Suppressor macrophage treated with lipopolysaccharide for 4 hours (primary cell): Measurements from ENCODE around the gene RPL27A.
A peak's percentile ranks its signal among the peaks of the same experiment; 100 is the strongest.
"Not testable (repeated sequence)": the region's sequence is repeated elsewhere in the genome, so short reads cannot be mapped to it uniquely, and the experiment has no call there.

Experiments used
- DNase-seq: peaks from one replicate; pipeline ENCODE4 v3.0.0-alpha.2; 2020

RPL27A gene

GRCh38 chr11:8682303-8683114 lies at the start of gene RPL27A, which contains the start of gene TRIM66:
RPL27A (plus strand) TSS chr11:8682792; CDS start chr11:8682814, 22 bp downstream.
TRIM66 (minus strand) TSS chr11:8682665; CDS start chr11:8672274, 10,391 bp downstream.
- DNase-seq: peak; percentile 99

- no peak for DNase-seq
These were observed 48.1 kb upstream of the RPL27A start for GRCh38 chr11:8634498-8634897.

- no peak for DNase-seq
These were observed 46.5 kb upstream of the RPL27A start for GRCh38 chr11:8636127-8636526.

- DNase-seq: no peak
These were observed 44.3 kb upstream of the RPL27A start for GRCh38 chr11:8638300-8638699.

- no peak for DNase-seq
These were observed 42.9 kb upstream of the RPL27A start for GRCh38 chr11:8639655-8640054.

GRCh38 chr11:8640267-8640906 lies 42.2 kb upstream of the RPL27A start:
- DNase-seq: no peak

- no peak for DNase-seq
These were observed 41.3 kb upstream of the RPL27A start for GRCh38 chr11:8641332-8641731.

GRCh38 chr11:8642196-8642841 lies 40.3 kb upstream of the RPL27A start:
- no peak for DNase-seq

GRCh38 chr11:8646873-8647272 lies 35.7 kb upstream of the RPL27A start:
- DNase-seq: no peak

- no peak for DNase-seq
These were observed 33.2 kb upstream of the RPL27A start for GRCh38 chr11:8649361-8649760.

GRCh38 chr11:8650401-8650990 lies 32.1 kb upstream of the RPL27A start:
- DNase-seq: no peak

- no peak for DNase-seq
These were observed 30.5 kb upstream of the RPL27A start for GRCh38 chr11:8652140-8652539.

GRCh38 chr11:8654503-8654902 lies 28.1 kb upstream of the RPL27A start:
- DNase-seq: no peak

GRCh38 chr11:8656291-8656690 lies 26.3 kb upstream of the RPL27A start:
- no peak for DNase-seq

GRCh38 chr11:8658321-8659057 lies 24.1 kb upstream of the RPL27A start:
- no peak for DNase-seq

- no peak for DNase-seq
These were observed 21.4 kb upstream of the RPL27A start for GRCh38 chr11:8661001-8661795.

- no peak for DNase-seq
These were observed 17.4 kb upstream of the RPL27A start for GRCh38 chr11:8665222-8665621.

- not testable (repeated sequence) for DNase-seq
These were observed 12.5 kb upstream of the RPL27A start for GRCh38 chr11:8670081-8670480.

- DNase-seq: no peak
These were observed 11.4 kb upstream of the RPL27A start for GRCh38 chr11:8671193-8671612.

- DNase-seq: no peak
These were observed 10.9 kb upstream of the RPL27A start for GRCh38 chr11:8671651-8672062.

GRCh38 chr11:8672346-8672745 lies 10.2 kb upstream of the RPL27A start:
- DNase-seq: no peak

- no peak for DNase-seq
These were observed 7.7 kb upstream of the RPL27A start for GRCh38 chr11:8674859-8675258.
